ENCODE measurements around the gene CYP4F2. TPM values are rescaled to one million over a fixed set of nuclear protein-coding genes. Genes with fewer than 3 reads are reported as not detected.
"Not testable (repeated sequence)": the region's sequence is repeated elsewhere in the genome, so short reads cannot be mapped to it uniquely, and the experiment has no call there.

CYP4F2 gene
- total and polyA plus RNA-seq, 9 of the 15 experiments (the other 6 are each of a cell fraction or from before 2014, with no cell fraction given), result 0.10 to 0.56 (median 0.32) TPM; not detected in 2

GRCh38 chr19:15843894-15844222, 54.0 kb downstream of the CYP4F2 start:
- H3K4me2 ChIP-seq (ENCODE audit: insufficient read depth, low read length); BruUV-seq (replicated peaks); H3K27me3 ChIP-seq (ENCODE audit: control insufficient read depth in 2 of 2, insufficient read depth in 2 of 2, low read length in 2 of 2); H4K20me1 ChIP-seq (replicated peaks; ENCODE audit: control insufficient read depth, insufficient read depth, low read length); H3K36me3 ChIP-seq (ENCODE audit: control insufficient read depth, insufficient read depth, low read length); H3K9me1 ChIP-seq (ENCODE audit: control insufficient read depth, insufficient read depth, low read length); H3K4me3 ChIP-seq; ATAC-seq; H3K9me3 ChIP-seq (replicated peaks; ENCODE audit: control insufficient read depth, insufficient read depth, low read depth, low read length); in situ Hi-C loops (cut with MboI); FAIRE-seq; CTCF ChIA-PET (ENCODE audit: low intra/inter-chr PET ratio); H3K79me2 ChIP-seq (ENCODE audit: control insufficient read depth, insufficient read depth, low read length); TF ChIP-seq ZBTB40 (CRISPR knock-in tag; IDR thresholded peaks at IDR 0.05); ATF3 (CRISPR knock-in tag; conservative IDR thresholded peaks at IDR 0.05): not testable (repeated sequence)
- POLR2A ChIA-PET, result interaction anchor here (0.5 to 1.4 kb wide), 8 partner anchors 8 to 1214 kb away, joined by 3 to 6 read pairs (median 4); no protein-coding TSS in a partner anchor
- Histone ChIP-seq H3K9ac (ENCODE audit: insufficient read depth in 1 of 2, low read depth in 2 of 2, low read length in 2 of 2) (peak overlapping the region in 1 of 2 experiments; percentile 17; a peak in 1 of 4 replicates), H3K4me1 (replicated peaks in 1 of 2; ENCODE audit: control insufficient read depth in 2 of 2, insufficient read depth in 2 of 2, low read length in 2 of 2) (peaks cover 19 to 34% of the 10 kb centered on the region in 2 experiments), H3K27ac (ENCODE audit: extremely low read depth, low read depth, low read length) (0 out of 3 replicates have a peak overlapping the region, but pooled peaks have one; percentile 0), H2AFZ (ENCODE audit: low read depth, low read length) (peak overlapping the region; percentile 37; the same call in 1 of the 2 replicates)
- peak; percentile 30; the same call in 1 of the 2 replicates for TF ChIP-seq TFAP4 (CRISPR knock-in tag; IDR thresholded peaks at IDR 0.05; ENCODE audit: borderline replicate concordance)
- TF ChIP-seq ZNF384 (IDR thresholded peaks at IDR 0.05; ENCODE audit: low read depth, low read length), result peak; percentile 90
- peak; percentile 80 for TF ChIP-seq CEBPG (CRISPR knock-in tag; IDR thresholded peaks at IDR 0.05)
- TF ChIP-seq CEBPG (tag; conservative IDR thresholded peaks at IDR 0.05 in 1 of 2, IDR thresholded peaks at IDR 0.05 in 1 of 2), result peak; percentile 78 to 86
- peak; percentile 32; the same call in 1 of the 2 replicates for TF ChIP-seq ZBTB40 (IDR thresholded peaks at IDR 0.05)
- TF ChIP-seq ATF3 (IDR thresholded peaks at IDR 0.05), result peak; percentile 35; the same call in 1 of the 2 replicates
- TF ChIP-seq CEBPB (tag; IDR thresholded peaks at IDR 0.05), result peak; percentile 94
- DNase-seq (ENCODE audit: extremely low read depth in 1 of 4, low spot score in 3 of 4), result peak in 1 of 4 experiments; percentile 59
- 10% methylated on average over 5 of the region's 8 CpGs for WGBS (ENCODE audit: insufficient coverage, low coverage, missing lambda C conversion rate)
- intact Hi-C loops (cut with micrococcal nuclease), result loop anchor here (2.0 to 10.0 kb wide), 2 partner anchors 25 to 341 kb away; partner anchors contain the start of gene FAM32A

All from K562 (cell line).